ENCODE measurements around the gene SMAD2.

Gene SMAD2

DNA sequence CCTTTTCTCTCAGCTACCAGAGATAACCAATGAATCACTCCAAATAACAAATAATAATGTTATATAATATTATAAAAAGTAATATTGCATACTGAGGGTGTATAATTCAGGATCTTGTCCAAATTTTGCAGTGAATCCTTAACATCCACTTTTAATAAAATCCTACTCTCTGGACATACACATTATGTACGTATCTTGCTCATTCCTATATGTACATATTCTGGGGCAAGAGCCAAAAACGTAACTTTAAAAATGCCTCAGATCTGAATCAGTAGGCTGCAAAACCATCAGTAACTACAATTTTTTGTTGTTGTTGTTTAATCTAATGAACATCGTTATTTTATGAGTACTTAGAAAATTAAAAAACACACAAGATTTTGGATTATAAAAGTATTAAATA, 65.3 kb downstream of the SMAD2 start:
- Histone ChIP-seq H3K4me3 (no peak overlapping the region), H3K9ac (ENCODE audit: insufficient read length) (no peak overlapping the region), H3K27ac (no peak overlapping the region), H3K36me3 (ENCODE audit: insufficient read depth, low read length) (peaks cover 57% of the 10 kb centered on the region), H3K9me3 (ENCODE audit: low read depth, low read length) (no peaks in the 10 kb centered on the region)
- TF ChIP-seq EZH2 (IDR thresholded peaks at IDR 0.05) (no peak), POLR2AphosphoS5 (IDR thresholded peaks at IDR 0.05; ENCODE audit: borderline replicate concordance, low read depth, low read length) (no peak), FOXP2 (optimal IDR thresholded peaks at IDR 0.05; ENCODE audit: control extremely low read depth, extremely low read length, insufficient read depth) (no peak)
- no peak for DNase-seq (ENCODE audit: low read depth, low spot score)

DNA sequence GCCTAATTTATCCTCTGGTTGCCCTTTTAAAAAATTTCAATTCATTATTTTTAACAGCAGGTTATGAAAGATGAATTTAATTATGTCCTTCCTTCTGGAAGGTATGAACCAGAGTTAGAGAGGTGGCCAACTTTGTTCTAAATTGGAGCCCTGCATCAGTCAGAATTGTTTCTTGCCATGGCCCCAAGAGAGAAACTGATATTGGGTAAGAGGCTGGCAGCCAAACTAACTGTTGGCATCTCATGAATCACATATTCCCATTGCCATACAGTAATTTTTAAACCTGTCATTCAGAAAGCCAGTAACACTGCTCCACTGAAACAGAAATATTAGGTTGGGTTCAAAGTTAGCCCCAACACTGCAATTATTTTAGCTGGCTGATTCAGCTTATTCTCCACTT, 67.4 kb downstream of the SMAD2 start:
- H3K36me3 ChIP-seq (ENCODE audit: insufficient read depth, low read length) = peaks cover 59% of the 10 kb centered on the region

DNA sequence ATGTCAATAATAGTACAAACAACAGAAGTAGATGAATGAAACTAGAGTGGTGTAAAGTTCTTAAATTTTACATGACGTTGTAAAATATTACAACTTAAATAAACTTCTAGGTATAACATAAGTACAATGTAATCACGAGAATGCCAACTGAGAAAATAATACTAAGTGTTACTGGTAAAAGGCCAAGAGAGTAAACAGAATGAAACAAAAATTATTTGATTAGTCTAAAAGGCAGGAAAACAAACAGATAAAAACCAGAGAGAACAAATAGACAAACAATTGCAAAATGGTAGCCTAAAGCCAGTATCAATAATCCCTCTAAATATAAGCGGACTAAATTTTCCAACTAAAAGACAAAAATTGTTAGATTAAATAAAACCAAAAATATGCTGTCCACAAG, 71.9 kb downstream of the SMAD2 start:
- peaks cover 69% of the 10 kb centered on the region for H3K36me3 ChIP-seq (ENCODE audit: insufficient read depth, low read length)

More for the DNA sequence above, 67.4 kb downstream of the SMAD2 start:
- no peak for TF ChIP-seq EZH2 (IDR thresholded peaks at IDR 0.05)
- no peak for TF ChIP-seq FOXP2 (optimal IDR thresholded peaks at IDR 0.05; ENCODE audit: control extremely low read depth, extremely low read length, insufficient read depth)
- no peak for TF ChIP-seq POLR2AphosphoS5 (IDR thresholded peaks at IDR 0.05; ENCODE audit: borderline replicate concordance, low read depth, low read length)
- no peak overlapping the region for H3K27ac ChIP-seq
- no peaks in the 10 kb centered on the region for H3K9me3 ChIP-seq (ENCODE audit: low read depth, low read length)
- no peak overlapping the region for H3K4me3 ChIP-seq
- no peak for DNase-seq (ENCODE audit: low read depth, low spot score)
- no peak overlapping the region for H3K9ac ChIP-seq (ENCODE audit: insufficient read length)

GRCh38 chr18:47847635-47848034, 82.8 kb downstream of the SMAD2 start:
- DNase-seq (ENCODE audit: low read depth, low spot score) = no peak
- H3K4me3 ChIP-seq = no peak overlapping the region
- H3K36me3 ChIP-seq (ENCODE audit: insufficient read depth, low read length) = peaks cover 42% of the 10 kb centered on the region
- H3K9ac ChIP-seq (ENCODE audit: insufficient read length) = no peak overlapping the region
- no peak for TF ChIP-seq EZH2 (IDR thresholded peaks at IDR 0.05)
- no peak for TF ChIP-seq POLR2AphosphoS5 (IDR thresholded peaks at IDR 0.05; ENCODE audit: borderline replicate concordance, low read depth, low read length)
- no peak for TF ChIP-seq FOXP2 (optimal IDR thresholded peaks at IDR 0.05; ENCODE audit: control extremely low read depth, extremely low read length, insufficient read depth)
- no peaks in the 10 kb centered on the region for H3K9me3 ChIP-seq (ENCODE audit: low read depth, low read length)
- H3K27ac ChIP-seq = no peak overlapping the region

More for the DNA sequence above, 71.9 kb downstream of the SMAD2 start:
- no peak for TF ChIP-seq EZH2 (IDR thresholded peaks at IDR 0.05)
- TF ChIP-seq FOXP2 (optimal IDR thresholded peaks at IDR 0.05; ENCODE audit: control extremely low read depth, extremely low read length, insufficient read depth) = no peak
- no peak for TF ChIP-seq POLR2AphosphoS5 (IDR thresholded peaks at IDR 0.05; ENCODE audit: borderline replicate concordance, low read depth, low read length)
- Histone ChIP-seq H3K27ac (no peak overlapping the region), H3K9ac (ENCODE audit: insufficient read length) (no peak overlapping the region), H3K9me3 (ENCODE audit: low read depth, low read length) (0 out of 2 replicates have a peak, but pooled peaks cover 4% of the 10 kb centered on the region), H3K4me3 (no peak overlapping the region)
- no peak for DNase-seq (ENCODE audit: low read depth, low spot score)

- Histone ChIP-seq H3K36me3 (ENCODE audit: insufficient read depth, low read length) (peaks cover 46% of the 10 kb centered on the region), H3K4me3 (no peak overlapping the region), H3K27ac (no peak overlapping the region), H3K9ac (ENCODE audit: insufficient read length) (no peak overlapping the region), H3K9me3 (ENCODE audit: low read depth, low read length) (no peaks in the 10 kb centered on the region)
- TF ChIP-seq EZH2 (IDR thresholded peaks at IDR 0.05) (no peak), FOXP2 (optimal IDR thresholded peaks at IDR 0.05; ENCODE audit: control extremely low read depth, extremely low read length, insufficient read depth) (no peak), POLR2AphosphoS5 (IDR thresholded peaks at IDR 0.05; ENCODE audit: borderline replicate concordance, low read depth, low read length) (no peak)
- no peak for DNase-seq (ENCODE audit: low read depth, low spot score)
Observed at GRCh38 chr18:47846431-47846830, 84.0 kb downstream of the SMAD2 start.

GRCh38 chr18:47844828-47845498, 85.5 kb downstream of the SMAD2 start:
- Histone ChIP-seq H3K4me3 (no peak overlapping the region), H3K36me3 (ENCODE audit: insufficient read depth, low read length) (peaks cover 54% of the 10 kb centered on the region), H3K27ac (no peak overlapping the region), H3K9me3 (ENCODE audit: low read depth, low read length) (no peaks in the 10 kb centered on the region), H3K9ac (ENCODE audit: insufficient read length) (no peak overlapping the region)
- TF ChIP-seq POLR2AphosphoS5 (IDR thresholded peaks at IDR 0.05; ENCODE audit: borderline replicate concordance, low read depth, low read length) (no peak), FOXP2 (optimal IDR thresholded peaks at IDR 0.05; ENCODE audit: control extremely low read depth, extremely low read length, insufficient read depth) (no peak), EZH2 (IDR thresholded peaks at IDR 0.05) (no peak)
- no peak for DNase-seq (ENCODE audit: low read depth, low spot score)

GRCh38 chr18:47842836-47843235, 87.6 kb downstream of the SMAD2 start:
- DNase-seq (ENCODE audit: low read depth, low spot score) = no peak
- Histone ChIP-seq H3K4me3 (no peak overlapping the region), H3K27ac (no peak overlapping the region), H3K9ac (ENCODE audit: insufficient read length) (no peak overlapping the region), H3K9me3 (ENCODE audit: low read depth, low read length) (no peaks in the 10 kb centered on the region), H3K36me3 (ENCODE audit: insufficient read depth, low read length) (peaks cover 64% of the 10 kb centered on the region)
- TF ChIP-seq EZH2 (IDR thresholded peaks at IDR 0.05) = no peak
- TF ChIP-seq FOXP2 (optimal IDR thresholded peaks at IDR 0.05; ENCODE audit: control extremely low read depth, extremely low read length, insufficient read depth) = no peak
- TF ChIP-seq POLR2AphosphoS5 (IDR thresholded peaks at IDR 0.05; ENCODE audit: borderline replicate concordance, low read depth, low read length) = no peak

GRCh38 chr18:47838396-47838795, 92.1 kb downstream of the SMAD2 start:
- Histone ChIP-seq H3K4me3 (no peak overlapping the region), H3K9me3 (ENCODE audit: low read depth, low read length) (no peaks in the 10 kb centered on the region), H3K27ac (no peak overlapping the region), H3K9ac (ENCODE audit: insufficient read length) (no peak overlapping the region), H3K36me3 (ENCODE audit: insufficient read depth, low read length) (peaks cover 44% of the 10 kb centered on the region; the same call in 1 of the 2 replicates)
- TF ChIP-seq POLR2AphosphoS5 (IDR thresholded peaks at IDR 0.05; ENCODE audit: borderline replicate concordance, low read depth, low read length) (no peak), EZH2 (IDR thresholded peaks at IDR 0.05) (no peak), FOXP2 (optimal IDR thresholded peaks at IDR 0.05; ENCODE audit: control extremely low read depth, extremely low read length, insufficient read depth) (no peak)
- DNase-seq (ENCODE audit: low read depth, low spot score) = no peak

All from SK-N-MC (cell line).